Embryonic facial prominence (tissue), 1 donor: ENCODE data around the gene MUCL3.
"Not testable (repeated sequence)": the region's sequence is repeated elsewhere in the genome, so short reads cannot be mapped to it uniquely, and the experiment has no call there.

Experiments
- DNase-seq: peaks from one replicate; pipeline ENCODE4 v3.0.0-alpha.2; 2016; ENCODE audit errors: extremely low spot score

Gene MUCL3

GRCh38 chr6:30913721-30914075, 27.1 kb upstream of the MUCL3 start:
- DNase-seq: no peak

- peak; percentile 77 for DNase-seq
Measured at GRCh38 chr6:30914076-30914853, 26.5 kb upstream of the MUCL3 start, which contains the start of gene VARS2. VARS2 (plus strand) TSS chr6:30914238; CDS start chr6:30914837, 599 bp downstream.

GRCh38 chr6:30914854-30915590, 25.8 kb upstream of the MUCL3 start:
- DNase-seq: no peak

- DNase-seq: peak; percentile 42
Measured at GRCh38 chr6:30915591-30915946, 25.2 kb upstream of the MUCL3 start.

- no peak for DNase-seq
Measured at GRCh38 chr6:30917041-30917440, 23.7 kb upstream of the MUCL3 start.

GRCh38 chr6:30917487-30917886, 23.3 kb upstream of the MUCL3 start:
- DNase-seq: no peak

GRCh38 chr6:30918670-30919069, 22.1 kb upstream of the MUCL3 start:
- DNase-seq: no peak

GRCh38 chr6:30922447-30922852, 18.3 kb upstream of the MUCL3 start:
- DNase-seq: no peak

GRCh38 chr6:30924040-30924627, 16.6 kb upstream of the MUCL3 start:
- DNase-seq: not testable (repeated sequence)

- DNase-seq: no peak
Measured at GRCh38 chr6:30926644-30927043, 14.1 kb upstream of the MUCL3 start.

GRCh38 chr6:30927080-30927479, 13.7 kb upstream of the MUCL3 start:
- not testable (repeated sequence) for DNase-seq

- DNase-seq: no peak
Measured at GRCh38 chr6:30928677-30929076, 12.1 kb upstream of the MUCL3 start.

- no peak for DNase-seq
Measured at GRCh38 chr6:30930506-30930905, 10.3 kb upstream of the MUCL3 start.

- DNase-seq: no peak
Measured at GRCh38 chr6:30931272-30931671, 9.5 kb upstream of the MUCL3 start.

GRCh38 chr6:30931969-30932645, 8.7 kb upstream of the MUCL3 start, which contains the start of gene SFTA2:
SFTA2 (minus strand) TSS chr6:30932170; CDS start chr6:30932096, 74 bp downstream.
- no peak for DNase-seq

- no peak for DNase-seq
Measured at GRCh38 chr6:30932665-30933365, 8.0 kb upstream of the MUCL3 start.

- DNase-seq: no peak
Measured at GRCh38 chr6:30935018-30935417, 5.8 kb upstream of the MUCL3 start.

GRCh38 chr6:30937265-30937664, 3.5 kb upstream of the MUCL3 start:
- no peak for DNase-seq

- DNase-seq: no peak
Measured at GRCh38 chr6:30938730-30939129, 2.0 kb upstream of the MUCL3 start.

GRCh38 chr6:30939473-30939872, 1.3 kb upstream of the MUCL3 start:
- DNase-seq: no peak

- DNase-seq: no peak
Measured at GRCh38 chr6:30942338-30943060, 1.7 kb downstream of the MUCL3 start.
